Heart right ventricle (tissue), 16 donors: Measurements from ENCODE around the gene KISS1R. TPM values are rescaled to one million over a fixed set of nuclear protein-coding genes. Genes with fewer than 3 reads are reported as not detected.

ENCODE experiments used
- ATAC-seq, 8 donors: fragments of 200-7000 bp; cut with Tn5 transposase; one replicate each; pipeline ENCODE4 v1.9.1; 2020; ENCODE audit warnings: mild to moderate bottlenecking in 8 of 8, moderate library complexity in 8 of 8, moderate number of reproducible peaks in 1 of 8
- DNase-seq, 2 donors: peaks; one replicate each; pipeline ENCODE4 v3.0.0-alpha.2; 2020
- H3K27ac ChIP-seq, 10 donors: fragments of 200-600 bp; sonication (generic) in 2 of 10; one replicate each; pipeline versions ENCODE4 v1.5.0 to v1.8.0; 2020 to 2022; ENCODE audit warnings: mild to moderate bottlenecking in 3 of 10
- H3K27me3 ChIP-seq, 7 donors: fragments of 200-600 bp; one replicate each; pipeline ENCODE4 v1.8.0; 2021 to 2022; ENCODE audit warnings: mild to moderate bottlenecking in 2 of 7
- H3K36me3 ChIP-seq, 9 donors: fragments of 200-600 bp; sonication (generic) in 1 of 9; one replicate each; pipeline versions ENCODE4 v1.5.0 to v1.8.0; 2020 to 2022; ENCODE audit warnings: mild to moderate bottlenecking in 2 of 9
- H3K4me1 ChIP-seq, 9 donors: fragments of 200-600 bp; sonication (generic) in 1 of 9; one replicate each; pipeline versions ENCODE4 v1.5.0 to v1.8.0; 2020 to 2022; ENCODE audit warnings: mild to moderate bottlenecking in 4 of 9
- H3K4me3 ChIP-seq, 10 donors: fragments of 200-600 bp; sonication (generic) in 2 of 10; one replicate each; pipeline versions ENCODE4 v1.5.0 to v1.8.0; 2020 to 2022; ENCODE audit warnings: mild to moderate bottlenecking in 7 of 10, moderate library complexity in 2 of 10
- H3K9me3 ChIP-seq, 11 donors: fragments of 200-600 bp in 10 of 11; sonication (generic) in 2 of 11; one replicate each; pipeline versions ENCODE4 v1.5.0 to v1.8.0; 2013 to 2022; ENCODE audit warnings: mild to moderate bottlenecking in 2 of 11, control low read depth in 1 of 11, moderate library complexity in 1 of 11
- CTCF ChIP-seq, 9 donors: fragments of 200-600 bp; sonication (generic) in 2 of 9; IDR thresholded peaks; one replicate each; pipeline versions ENCODE4 v1.5.0 to v1.8.0; 2021 to 2022; ENCODE audit warnings: antibody characterized with exemption in 9 of 9, mild to moderate bottlenecking in 5 of 9, moderate library complexity in 1 of 9
- WGBS, 2 donors: extraction: QIAGEN DNeasy Blood & Tissue Kit; methylation state at CpG; one replicate each; pipeline ENCODE4 v1.1.7; 2013; ENCODE audit warnings: inconsistent platforms in 1 of 2; 5-methylcytosine and 5-hydroxymethylcytosine counted together
- intact Hi-C, 10 donors: fragments of 100-400 bp; cut with DNase I; formaldehyde crosslinking; loops; one replicate each; pipeline versions ENCODE4 v1.11.1 to v1.14.2; 2022
- polyA plus RNA-seq, 2 donors: library from polyadenylated mRNA; stranded (reverse); fragments of 200-250 nt; gene quantifications; one replicate each; pipeline ENCODE4 v1.2.3, GENCODE V29; 2013
- total RNA-seq, 10 donors: library from RNA; stranded (reverse); fragmentation: NEBNext Ultra II Directional in 3 of 10; extraction: Animal tissue kit (Norgen Biotek cat#: 25700) in 3 of 10; gene quantifications; one replicate each; pipeline versions ENCODE4 v1.2.1 to v1.2.4, GENCODE V29; 2021 to 2023
- donor health status: Arrhythmogenic right ventricular cardiomyopathy.
- donor health status: ischemic (EF 13 %, LVEDD 7.1; RV severe dilation, severe dysfunction).
- donor health status: healthy with polysubstance abuse.
- donor health status: DM: no; HTN: yes; CAD: no.
- donor health status: DM: no; HTN: no; CAD: no.
- donor health status: ischemic (EF 25% LVEDD 6.9; RV normal size, moderate dysfunction).
- donor health status: ischemic (EF 25% LVEDD 5.7; RV mildly dilated, moderate dysfunction).
- donor health status: healthy.
- donor health status: DM: yes; HTN: yes; CAD: no.
- donor health status: Ischemic cardiomyopathy.
- donor health status: ischemic (EF 35%, LVEDD 5.7; RV mildly dilated, moderate dysfunction).
- donor health status: nonischemic (EF 11% LVEDD 7.7; RV severe dilation, severe dysfunction).
- donor health status: DM: yes; HTN: yes; CAD: no.
- donor health status: PGD.
- donor health status: ischemic (EF 29% LVEDD 5.4; RV normal size, mild dysfunction).
- donor health status: nonischemic (EF 23%, LVEDD 6.1; RV moderate dilation, normal function).

KISS1R gene
- total and polyA plus RNA-seq, 12 donors: not detected

- H3K27ac ChIP-seq: peak overlapping the region in 1 of 10 donors; percentile 75
- H3K27me3 ChIP-seq: no peaks in the 10 kb centered on the region
- peaks cover 0 to under 1% (median 0%) of the 10 kb centered on the region in 9 donors for H3K36me3 ChIP-seq
- no peak for TF ChIP-seq CTCF (IDR thresholded peaks at IDR 0.05)
- peak overlapping the region in 1 of 10 donors; percentile 34 for H3K4me3 ChIP-seq
- ATAC-seq (peak in 1 of 8 donors; percentile 20), DNase-seq (no peak)
- peaks cover 0 to 24% (median 6%) of the 10 kb centered on the region in 9 donors for H3K4me1 ChIP-seq
- intact Hi-C loops: no loop called here
- H3K9me3 ChIP-seq: no peaks in the 10 kb centered on the region
- 62 to 68% methylated on average over 30 to 33 of the region's 33 CpGs for WGBS, 2 donors
Measured at GRCh38 chr19:953445-954271, 36.5 kb downstream of the KISS1R start.

GRCh38 chr19:954272-954671, 37.1 kb downstream of the KISS1R start:
- Histone ChIP-seq H3K9me3 (no peaks in the 10 kb centered on the region), H3K4me3 (no peak overlapping the region), H3K27me3 (no peaks in the 10 kb centered on the region), H3K4me1 (peaks cover 0 to 24% (median 6%) of the 10 kb centered on the region in 9 donors), H3K36me3 (peaks cover 0 to 5% (median 0%) of the 10 kb centered on the region in 9 donors), H3K27ac (no peak overlapping the region)
- no peak for ATAC-seq
- DNase-seq: no peak
- 76 to 81% methylated on average over 14 of the region's 14 CpGs for WGBS, 2 donors
- no peak for TF ChIP-seq CTCF (IDR thresholded peaks at IDR 0.05)
- intact Hi-C loops: no loop called here

- H3K4me1 ChIP-seq: peaks cover 0 to 24% (median 6%) of the 10 kb centered on the region in 9 donors
- 79 to 80% methylated on average over 43 of the region's 43 CpGs for WGBS, 2 donors
- intact Hi-C loops: no loop called here
- no peak for DNase-seq
- no peak overlapping the region for H3K4me3 ChIP-seq
- no peak for TF ChIP-seq CTCF (IDR thresholded peaks at IDR 0.05)
- H3K27ac ChIP-seq: no peak overlapping the region
- no peaks in the 10 kb centered on the region for H3K27me3 ChIP-seq
- ATAC-seq: no peak
- H3K9me3 ChIP-seq: no peaks in the 10 kb centered on the region
- H3K36me3 ChIP-seq: peaks cover 0 to 8% (median 0%) of the 10 kb centered on the region in 9 donors
Measured at GRCh38 chr19:954672-955494, 37.8 kb downstream of the KISS1R start.
